GM19372 (cell line): Measurements from ENCODE around the gene CA10.

Source experiments
- ATAC-seq: cut with Tn5 transposase; IDR thresholded peaks from one replicate; pipeline ENCODE4 v1.9.1; 2021; ENCODE audit warnings: mild to moderate bottlenecking, low read depth, moderate library complexity; ENCODE audit not compliant: unreplicated experiment

CA10 gene

GRCh38 chr17:51957786-51958185, 200.7 kb downstream of the CA10 start:
- no peak for ATAC-seq

GRCh38 chr17:51955245-51955644, 203.3 kb downstream of the CA10 start:
- no peak for ATAC-seq

- no peak for ATAC-seq
Measured at GRCh38 chr17:51954232-51954765, 204.2 kb downstream of the CA10 start.

- no peak for ATAC-seq
Measured at GRCh38 chr17:51951741-51952140, 206.8 kb downstream of the CA10 start.

GRCh38 chr17:51948128-51948527, 210.4 kb downstream of the CA10 start:
- ATAC-seq = no peak

GRCh38 chr17:51947160-51947735, 211.3 kb downstream of the CA10 start:
- ATAC-seq = no peak

GRCh38 chr17:51946311-51946710, 212.2 kb downstream of the CA10 start:
- ATAC-seq = no peak

- no peak for ATAC-seq
Measured at GRCh38 chr17:51941272-51941671, 217.2 kb downstream of the CA10 start.

GRCh38 chr17:51937264-51937663, 221.2 kb downstream of the CA10 start:
- ATAC-seq = no peak

GRCh38 chr17:51935477-51935876, 223.0 kb downstream of the CA10 start:
- ATAC-seq = no peak

- no peak for ATAC-seq
Measured at GRCh38 chr17:51933647-51934046, 224.9 kb downstream of the CA10 start.

GRCh38 chr17:51926448-51926847, 232.1 kb downstream of the CA10 start:
- ATAC-seq = no peak

- ATAC-seq = no peak
Measured at GRCh38 chr17:51921500-51921899, 237.0 kb downstream of the CA10 start.

GRCh38 chr17:51914577-51914976, 243.9 kb downstream of the CA10 start:
- ATAC-seq = no peak

- ATAC-seq = no peak
Measured at GRCh38 chr17:51913491-51914205, 244.9 kb downstream of the CA10 start.

GRCh38 chr17:51912939-51913338, 245.6 kb downstream of the CA10 start:
- no peak for ATAC-seq

GRCh38 chr17:51911237-51911636, 247.3 kb downstream of the CA10 start:
- no peak for ATAC-seq

- ATAC-seq = no peak
Measured at GRCh38 chr17:51909971-51910370, 248.5 kb downstream of the CA10 start.

GRCh38 chr17:51908841-51909537, 249.5 kb downstream of the CA10 start:
- ATAC-seq = no peak

- no peak for ATAC-seq
Measured at GRCh38 chr17:51907041-51907440, 251.5 kb downstream of the CA10 start.

- ATAC-seq = no peak
Measured at GRCh38 chr17:51904379-51904778, 254.1 kb downstream of the CA10 start.

GRCh38 chr17:51901242-51901641, 257.3 kb downstream of the CA10 start:
- no peak for ATAC-seq
